HG02610 (cell line): Measurements from ENCODE around the gene SCNN1G.
A peak's percentile ranks its signal among the peaks of the same experiment; 100 is the strongest.
"Not testable (repeated sequence)": the region's sequence is repeated elsewhere in the genome, so short reads cannot be mapped to it uniquely, and the experiment has no call there.

ENCODE experiments used
- ATAC-seq: cut with Tn5 transposase; IDR thresholded peaks from one replicate; pipeline ENCODE4 v1.9.1; 2021; ENCODE audit warnings: mild to moderate bottlenecking, moderate library complexity; ENCODE audit not compliant: unreplicated experiment

Gene SCNN1G

GRCh38 chr16:23182679-23183542 is at the start of gene SCNN1G:
SCNN1G (plus strand) TSS chr16:23182745; CDS start chr16:23186272, 3,527 bp downstream.
- ATAC-seq, result no peak

GRCh38 chr16:23132775-23133463 is 49.6 kb upstream of the SCNN1G start:
- no peak for ATAC-seq

- ATAC-seq, result no peak
Measured at GRCh38 chr16:23134274-23134673, 48.3 kb upstream of the SCNN1G start.

- no peak for ATAC-seq
Measured at GRCh38 chr16:23137256-23137655, 45.3 kb upstream of the SCNN1G start.

- no peak for ATAC-seq
Measured at GRCh38 chr16:23137818-23138217, 44.7 kb upstream of the SCNN1G start.

GRCh38 chr16:23140107-23140506 is 42.4 kb upstream of the SCNN1G start:
- no peak for ATAC-seq

- no peak for ATAC-seq
Measured at GRCh38 chr16:23141033-23141432, 41.5 kb upstream of the SCNN1G start.

- ATAC-seq, result no peak
Measured at GRCh38 chr16:23141500-23141899, 41.0 kb upstream of the SCNN1G start.

- ATAC-seq, result no peak
Measured at GRCh38 chr16:23141959-23142740, 40.4 kb upstream of the SCNN1G start.

- no peak for ATAC-seq
Measured at GRCh38 chr16:23143391-23143790, 39.2 kb upstream of the SCNN1G start.

- ATAC-seq, result not testable (repeated sequence)
Measured at GRCh38 chr16:23144393-23144792, 38.2 kb upstream of the SCNN1G start.

GRCh38 chr16:23145186-23145585 is 37.4 kb upstream of the SCNN1G start:
- ATAC-seq, result no peak

GRCh38 chr16:23145608-23146007 is 36.9 kb upstream of the SCNN1G start:
- ATAC-seq, result no peak

- ATAC-seq, result no peak
Measured at GRCh38 chr16:23146877-23147601, 35.5 kb upstream of the SCNN1G start.

- no peak for ATAC-seq
Measured at GRCh38 chr16:23147666-23148065, 34.9 kb upstream of the SCNN1G start.

GRCh38 chr16:23148166-23148512 is 34.4 kb upstream of the SCNN1G start:
- no peak for ATAC-seq

- ATAC-seq, result peak; percentile 32
Measured at GRCh38 chr16:23148513-23149266, 33.9 kb upstream of the SCNN1G start.

GRCh38 chr16:23149267-23149992 is 33.1 kb upstream of the SCNN1G start, which contains the start of gene USP31:
USP31 (minus strand) TSS chr16:23149452; CDS start chr16:23149270, 182 bp downstream.
- peak; percentile 96 for ATAC-seq

- ATAC-seq, result no peak
Measured at GRCh38 chr16:23149993-23150364, 32.6 kb upstream of the SCNN1G start.
